Cerebellar cortex (tissue), 1 donor: ENCODE results near the gene GPR87.

ENCODE experiments used
- DNase-seq: peaks from one replicate; pipeline ENCODE4 v3.0.0-alpha.2; 2015; ENCODE audit warnings: low spot score

GPR87 gene

DNA sequence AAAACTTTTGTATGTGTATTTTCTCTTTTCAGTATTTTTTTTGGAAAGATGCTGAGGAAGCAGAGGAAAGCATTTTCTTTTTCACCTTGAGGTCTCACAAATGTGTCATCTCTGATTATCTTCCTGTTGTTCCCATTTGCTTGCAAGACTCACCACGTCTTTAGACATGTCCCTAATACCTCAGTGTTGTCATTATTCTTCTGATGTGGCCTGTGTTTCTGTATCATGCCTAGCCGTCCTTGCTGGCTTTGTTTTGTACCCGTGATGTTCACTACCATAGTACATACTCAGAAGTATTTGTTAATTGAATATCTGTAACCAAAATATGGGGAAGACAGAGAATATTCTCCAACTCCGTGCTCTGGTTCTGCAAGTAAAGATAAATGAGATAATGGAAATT lies 33.2 kb downstream of the GPR87 start:
- no peak for DNase-seq

DNA sequence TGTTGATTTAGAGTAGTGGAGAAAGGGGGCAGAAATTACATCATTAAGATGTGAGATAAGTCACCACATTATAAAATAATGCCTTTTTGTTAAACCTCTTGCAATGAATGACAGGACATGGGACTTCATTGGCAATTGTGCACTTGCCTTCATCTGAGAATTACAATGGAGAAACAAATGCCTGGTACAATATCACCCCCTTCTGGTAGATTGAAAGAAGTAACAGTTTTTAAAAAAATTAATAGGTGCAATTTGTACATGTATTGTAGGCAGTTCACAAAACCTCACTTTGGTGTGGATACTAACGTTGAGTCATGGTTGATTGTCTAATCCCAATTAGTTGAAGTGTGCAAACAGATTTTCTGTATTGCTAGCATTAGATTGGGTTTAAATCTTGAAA lies 33.7 kb downstream of the GPR87 start:
- peak; percentile 61 for DNase-seq

DNA sequence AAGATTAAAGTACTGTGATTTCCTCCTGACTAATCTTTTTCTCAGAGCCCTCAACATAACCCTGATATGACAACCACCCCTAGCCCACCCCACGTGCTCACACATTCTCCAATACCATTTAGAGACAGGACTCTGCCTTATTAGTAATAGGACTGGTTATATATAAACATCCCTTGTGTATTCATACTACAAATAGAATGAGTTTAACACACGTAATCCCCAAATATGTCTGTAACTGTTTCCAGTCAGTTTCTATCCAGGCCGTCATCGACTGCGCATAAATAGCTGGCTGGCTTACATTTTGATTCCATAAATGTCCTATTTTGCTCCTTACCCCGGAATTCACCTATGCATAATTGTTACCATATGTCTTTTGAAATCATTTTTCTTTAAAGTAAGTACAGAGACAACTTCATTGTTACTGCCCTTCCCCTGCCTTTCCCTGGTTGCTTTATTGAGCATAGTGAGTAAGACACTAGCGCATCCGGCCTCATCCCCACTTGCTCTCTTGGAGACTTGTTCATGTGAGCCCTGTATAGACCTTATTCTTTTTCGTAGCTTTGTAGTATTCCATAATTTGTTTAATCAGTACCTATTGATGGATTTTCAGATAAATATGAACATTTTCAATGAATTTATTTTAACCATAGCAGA lies 34.8 kb downstream of the GPR87 start:
- DNase-seq: no peak

DNA sequence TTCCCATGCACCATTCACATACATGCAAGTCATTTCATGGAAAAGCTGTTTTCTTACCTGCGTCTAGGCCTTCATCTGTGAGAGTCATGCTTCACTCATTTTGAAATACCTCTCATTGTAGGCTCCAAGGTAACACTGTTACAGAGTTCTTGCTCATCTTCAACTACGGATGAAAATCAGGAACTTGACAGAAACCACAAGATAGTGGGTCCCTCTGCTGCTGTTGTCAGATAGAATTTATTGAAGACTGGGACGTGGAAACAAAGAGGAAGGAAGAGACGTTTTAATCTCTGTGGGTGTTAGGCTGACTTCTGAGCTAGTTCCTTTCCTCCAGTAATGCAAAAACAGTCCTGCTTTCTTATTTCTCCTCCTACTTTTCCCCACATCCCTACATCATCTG lies 38.4 kb downstream of the GPR87 start, which contains the start of gene P2RY14:
Gene P2RY14, minus strand, starts transcription at position 313 of the 400 bp plus-strand sequence. CDS start 64,226 bp downstream, outside the sequence.
- DNase-seq: no peak

DNA sequence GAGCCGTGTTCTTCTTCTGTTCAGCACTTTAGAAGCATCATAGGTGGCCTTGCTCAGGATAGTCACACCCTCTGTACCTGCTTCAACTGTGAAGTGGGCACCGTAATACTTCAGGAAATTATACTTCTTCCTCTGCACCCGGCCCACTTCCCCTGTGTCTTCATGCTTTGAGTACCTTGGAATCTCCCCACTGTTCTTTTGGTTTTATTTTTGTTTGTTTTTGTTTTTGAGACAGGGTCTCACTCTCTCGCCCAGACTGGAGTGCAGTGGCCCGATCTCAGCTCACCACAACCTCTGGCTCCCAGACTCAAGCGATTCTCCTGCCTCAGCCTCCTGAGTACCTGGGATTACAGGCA lies 40.0 kb downstream of the GPR87 start:
- DNase-seq: no peak

DNA sequence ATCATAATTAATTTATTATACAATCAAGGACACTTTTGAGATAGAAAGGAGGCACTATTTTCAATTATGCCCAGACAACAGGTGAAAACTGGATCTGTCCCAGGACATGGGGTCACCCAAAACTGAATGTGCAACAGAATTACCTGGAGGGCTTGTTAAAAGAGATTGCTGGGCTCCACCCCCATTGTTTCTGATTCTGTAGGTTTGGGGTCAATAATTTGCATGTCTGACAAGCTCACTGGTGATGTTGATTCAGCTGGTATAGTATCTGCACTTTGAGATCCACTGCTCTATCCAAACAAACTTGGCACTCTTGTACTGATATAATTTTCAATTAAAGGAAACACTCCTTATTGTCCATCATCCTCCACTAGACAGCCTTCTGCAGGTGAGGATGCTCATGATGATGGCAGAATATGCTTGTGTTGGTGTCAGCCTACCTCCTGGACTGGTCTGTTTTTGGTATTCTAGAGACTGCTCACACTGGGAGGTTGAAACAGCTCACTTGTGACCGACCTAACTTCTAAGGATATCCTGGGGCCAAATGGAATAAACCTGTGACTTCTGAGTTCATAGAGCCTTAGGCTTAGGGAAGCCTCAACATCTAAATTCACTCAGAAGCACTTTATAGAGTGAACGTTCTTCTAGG lies 40.5 kb downstream of the GPR87 start:
- DNase-seq: no peak

DNA sequence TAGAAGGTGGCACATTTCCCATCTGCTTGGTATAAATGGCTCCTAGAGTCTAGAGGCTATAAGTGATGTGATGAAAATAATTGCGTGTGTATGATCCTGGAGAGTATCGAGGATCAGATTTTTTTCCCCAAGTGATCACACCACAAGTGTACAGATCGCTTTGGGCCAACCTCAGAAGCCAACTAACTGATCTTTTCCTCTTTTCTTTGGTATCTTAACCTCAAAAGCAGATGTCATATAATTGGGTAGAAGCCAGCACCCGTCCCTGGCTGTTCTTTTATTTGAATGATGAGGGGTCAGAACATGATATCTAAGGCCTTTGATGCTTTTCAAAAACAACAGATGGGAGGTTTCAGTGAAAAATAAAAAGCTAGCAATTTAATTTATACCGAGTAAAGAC lies 41.5 kb downstream of the GPR87 start:
- DNase-seq: no peak

DNA sequence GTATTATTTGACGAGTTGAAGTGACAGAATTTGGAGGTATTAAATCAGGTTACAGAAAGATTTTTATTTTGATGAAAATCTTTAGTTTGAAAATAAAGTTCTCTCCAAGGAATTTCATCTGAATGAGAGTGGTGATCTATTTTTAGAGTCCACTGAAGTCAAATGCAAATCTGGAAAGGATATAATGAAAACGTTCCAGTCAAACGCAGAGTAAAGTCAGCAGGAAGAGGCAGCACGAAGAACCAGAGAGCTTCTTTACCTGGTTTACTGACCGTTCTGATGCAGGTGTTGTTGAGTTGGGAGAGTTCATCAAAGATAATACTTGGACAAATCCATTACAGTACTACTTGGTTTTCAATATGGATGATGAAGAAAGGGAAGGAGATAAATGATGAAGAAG lies 47.0 kb downstream of the GPR87 start:
- no peak for DNase-seq

DNA sequence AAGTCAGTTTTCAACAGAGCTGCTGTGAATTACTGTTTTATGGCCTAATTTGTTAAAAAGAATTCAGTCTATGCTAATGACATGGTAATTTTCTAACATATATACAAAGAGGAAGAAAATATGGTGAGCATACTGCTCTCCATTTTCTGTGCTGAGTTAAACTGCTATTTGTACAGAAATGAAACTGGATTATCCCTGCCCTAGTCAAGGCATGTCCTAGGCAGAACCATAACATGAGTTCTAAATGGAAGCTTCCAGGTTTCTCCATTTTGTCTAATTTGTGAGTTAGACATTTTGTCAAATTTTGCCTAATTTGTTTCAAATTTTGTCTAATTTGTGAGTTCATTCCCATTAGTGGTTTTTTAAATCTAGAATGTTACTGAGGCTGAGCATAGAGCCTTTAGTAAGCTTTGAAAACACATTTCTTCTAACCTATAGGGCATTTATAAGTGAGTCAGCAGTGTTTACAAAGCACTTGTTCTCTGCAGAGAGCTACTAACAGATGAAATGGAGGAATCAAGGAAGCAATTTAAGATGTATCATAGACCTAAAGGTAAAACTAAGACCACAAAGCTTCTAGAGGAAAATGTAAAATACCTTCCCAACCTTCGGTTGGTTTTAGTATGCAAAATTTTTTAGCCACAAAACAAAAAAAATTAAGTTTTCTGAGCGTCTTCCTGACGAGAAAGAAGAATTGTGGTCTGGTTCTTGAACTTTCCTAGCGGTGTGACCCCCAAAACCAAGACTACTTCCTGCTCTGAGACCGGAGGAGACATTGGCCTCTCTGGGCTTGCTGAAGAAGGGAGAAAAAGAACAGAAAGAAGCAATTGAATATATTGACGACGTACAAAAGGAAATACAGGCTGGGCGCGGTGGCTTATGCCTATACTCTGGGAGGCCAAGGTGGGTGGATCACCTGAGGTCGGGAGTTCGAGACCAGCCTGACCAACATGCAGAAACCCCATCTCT lies 48.1 kb downstream of the GPR87 start:
- DNase-seq: no peak

DNA sequence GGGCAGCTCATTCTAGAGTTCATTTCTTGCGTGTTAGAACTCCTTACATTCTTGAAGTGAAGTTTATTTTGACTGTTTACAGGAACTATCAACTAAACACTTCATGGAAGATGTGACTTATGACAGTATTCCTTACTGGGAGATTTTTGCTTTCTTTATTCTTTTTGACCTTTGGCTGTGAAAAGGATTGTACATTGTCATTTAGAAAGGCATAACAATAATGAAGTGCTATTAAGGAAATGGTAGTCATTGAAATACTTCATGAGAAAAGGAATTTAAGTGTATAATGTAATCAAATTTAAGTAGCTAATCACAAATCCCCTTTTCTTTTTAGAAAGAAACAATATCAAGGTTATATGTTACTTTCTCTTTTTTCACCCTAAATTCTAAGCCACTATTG lies 49.6 kb downstream of the GPR87 start:
- DNase-seq: no peak

DNA sequence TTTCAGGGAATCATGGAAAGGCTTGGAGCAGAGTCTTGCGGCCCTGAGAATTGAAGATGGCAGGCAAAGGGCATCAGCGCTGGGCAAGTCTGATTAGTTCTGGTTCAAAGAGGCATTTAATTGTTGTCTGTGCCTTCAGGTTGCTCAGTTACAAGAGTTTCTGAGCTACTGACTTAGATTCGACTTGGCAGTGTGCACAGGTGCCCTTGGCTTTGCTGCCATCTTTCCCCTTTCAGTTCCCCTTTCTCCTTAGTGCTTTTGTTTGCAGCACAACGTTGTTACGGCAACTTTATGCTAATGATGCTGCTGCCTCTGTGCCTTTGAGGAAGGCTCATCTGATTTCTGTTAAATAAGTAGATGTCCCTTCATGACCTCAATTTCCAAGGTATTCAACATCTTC lies 50.8 kb downstream of the GPR87 start:
- DNase-seq: no peak

DNA sequence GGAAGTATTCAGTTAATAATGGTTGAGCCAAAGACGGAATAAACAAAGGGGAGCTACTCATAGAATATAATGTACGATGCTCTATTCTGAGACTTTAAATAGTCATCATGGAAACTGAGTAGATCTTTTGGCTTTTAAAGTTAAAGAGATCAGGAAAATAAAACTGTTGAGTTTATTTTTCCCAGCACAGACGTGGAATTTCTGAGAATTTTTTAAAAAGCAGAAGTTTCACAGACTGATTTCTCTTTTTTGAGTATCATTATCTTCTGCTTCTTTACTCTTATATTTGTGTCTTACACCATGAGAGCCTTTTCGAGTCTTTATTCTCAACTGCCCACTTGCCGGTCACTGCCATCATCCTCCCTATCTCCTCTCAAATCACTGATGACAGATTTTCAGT lies 51.5 kb downstream of the GPR87 start:
- DNase-seq: no peak

DNA sequence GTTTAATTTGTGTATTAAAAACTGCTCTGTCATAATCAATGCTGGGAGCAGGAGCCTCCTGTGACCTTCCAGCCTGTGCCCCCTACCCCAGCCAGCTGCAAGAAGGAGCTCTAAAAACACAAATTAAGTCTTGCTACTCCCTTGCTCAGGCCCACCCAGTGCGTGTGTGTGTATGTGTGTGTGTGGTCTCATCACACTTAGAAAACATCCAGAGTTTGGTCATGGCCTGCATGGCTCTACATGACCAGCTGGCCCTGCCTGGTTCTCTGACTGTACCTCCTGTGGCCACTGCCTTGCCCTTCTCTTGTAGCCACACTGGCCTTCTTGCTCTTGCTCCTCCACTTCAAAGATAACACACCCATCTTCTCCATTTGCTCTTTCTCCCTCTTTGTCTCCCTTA lies 52.0 kb downstream of the GPR87 start:
- no peak for DNase-seq

DNA sequence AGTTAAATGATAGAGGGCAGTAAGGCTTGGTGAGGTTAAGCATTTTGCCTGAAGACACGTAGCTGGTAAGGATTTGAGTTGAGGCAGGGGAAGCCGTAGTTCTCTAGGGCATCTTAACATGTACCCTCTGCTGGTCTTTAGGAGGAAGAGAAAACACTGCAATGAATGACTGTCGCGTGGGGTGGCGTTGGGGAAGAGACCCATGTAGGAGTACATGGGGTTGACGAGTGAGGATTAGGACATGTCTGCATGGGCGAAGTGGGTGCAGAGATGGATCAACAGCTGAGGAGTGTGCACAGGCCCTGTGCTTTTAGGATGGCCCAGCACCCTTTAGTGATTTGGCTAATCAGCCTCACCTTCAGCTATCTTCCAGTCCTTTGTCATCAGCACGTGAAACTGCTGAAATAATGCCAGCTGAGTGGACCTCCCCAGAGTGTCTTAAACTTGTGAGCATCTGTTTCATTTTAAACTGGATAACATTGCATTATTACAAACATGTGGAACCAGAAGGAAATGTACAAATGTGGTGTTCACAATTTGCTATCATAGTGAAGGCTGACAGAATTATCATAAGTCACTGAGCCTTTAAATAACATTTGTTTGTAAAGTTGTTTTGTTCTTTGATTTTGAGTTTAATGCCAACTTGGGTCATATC lies 53.6 kb downstream of the GPR87 start:
- no peak for DNase-seq

DNA sequence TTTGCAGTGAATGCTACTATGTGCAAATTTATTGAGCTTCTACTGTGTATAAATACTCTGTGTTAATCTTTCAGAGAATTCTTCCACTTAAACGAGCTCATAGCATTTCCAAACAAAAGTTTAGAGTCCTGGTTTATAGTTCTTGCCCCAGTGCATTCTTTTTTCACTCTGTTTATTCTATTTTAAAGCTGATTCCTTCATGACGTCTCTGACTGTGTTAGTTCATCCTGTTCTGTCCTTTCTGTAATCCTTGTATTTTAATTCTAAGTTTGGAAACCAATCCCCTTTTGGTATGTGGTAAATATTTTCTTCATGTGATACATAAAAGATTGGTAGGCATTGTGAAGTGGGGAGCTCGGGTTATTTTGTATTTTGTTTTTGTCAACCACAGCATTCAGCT lies 57.0 kb downstream of the GPR87 start:
- no peak for DNase-seq

DNA sequence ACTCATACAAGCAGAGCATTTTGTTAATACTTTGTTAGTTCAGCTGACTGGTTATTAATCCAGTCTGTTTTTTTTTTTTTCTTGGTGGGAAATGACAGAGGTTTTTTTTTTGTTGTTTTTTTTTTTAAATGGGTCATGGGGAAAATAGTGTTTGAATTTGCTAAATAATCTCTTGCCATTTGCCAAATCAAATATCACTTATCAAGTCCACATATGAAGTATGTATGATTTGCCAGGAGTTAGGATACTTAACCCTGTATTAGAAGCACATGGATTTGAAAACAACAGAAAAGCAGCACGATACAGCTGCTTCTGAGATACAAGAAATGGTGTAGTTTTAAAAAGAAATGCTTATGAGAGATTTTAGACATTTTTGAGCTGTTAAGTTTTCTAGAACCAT lies 59.9 kb downstream of the GPR87 start:
- DNase-seq: no peak

DNA sequence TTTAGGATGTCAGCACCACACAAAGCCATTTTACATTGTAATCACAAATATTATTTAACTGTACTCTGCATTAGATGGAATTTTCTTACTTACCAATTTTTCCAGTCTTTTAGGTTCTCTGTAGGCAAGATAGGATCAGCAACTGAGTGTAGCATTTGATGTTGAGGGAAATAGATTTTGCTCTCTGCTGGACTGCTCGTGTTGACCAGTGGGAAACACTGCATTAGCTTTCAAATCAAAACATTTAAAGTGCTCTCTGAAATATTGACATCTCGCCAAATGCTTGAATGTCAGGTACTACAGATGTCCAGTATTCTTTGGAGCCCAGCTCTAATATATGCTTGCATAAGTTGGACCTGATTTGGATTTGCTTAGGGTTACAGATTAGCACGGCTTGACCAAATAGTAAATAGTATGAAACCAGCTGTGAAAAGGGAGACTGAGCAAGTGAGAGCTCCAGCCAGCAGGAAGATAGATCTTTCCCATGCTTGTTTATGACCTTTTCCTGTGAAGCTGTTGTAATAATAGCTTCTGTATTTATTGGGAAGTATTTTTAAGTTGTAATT lies 67.8 kb downstream of the GPR87 start:
- DNase-seq: no peak
